Lower leg skin (tissue), 4 donors: Measurements from ENCODE around the gene IL27RA. TPM values are rescaled to one million over a fixed set of nuclear protein-coding genes. Genes with fewer than 3 reads are reported as not detected.

Experiments
- DNase-seq, 2 donors: peaks; one replicate each; pipeline ENCODE4 v3.0.0-alpha.2; 2019; ENCODE audit warnings: low spot score in 2 of 2
- H3K4me3 ChIP-seq: fragments of 200-600 bp; sonication (generic); 2 replicates; pipeline ENCODE4 v1.5.1; 2017; ENCODE audit warnings: mild to moderate bottlenecking, low read depth; ENCODE audit not compliant: poor library complexity, severe bottlenecking
- CTCF ChIP-seq, 3 donors: fragments of 450-650 bp; IDR thresholded peaks; one replicate each; pipeline ENCODE4 v1.5.1; 2016; ENCODE audit warnings: antibody characterized with exemption in 3 of 3, mild to moderate bottlenecking in 3 of 3, moderate library complexity in 2 of 3
- POLR2A ChIP-seq, 2 donors: fragments of 450-650 bp; IDR thresholded peaks; one replicate each; pipeline ENCODE4 v1.6.1; 2016 to 2017; ENCODE audit warnings: antibody characterized with exemption in 2 of 2, mild to moderate bottlenecking in 1 of 2, moderate library complexity in 1 of 2
- WGBS, 2 donors: methylation state at CpG; one replicate each; pipeline ENCODE4 v1.1.5; 2018; 5-methylcytosine and 5-hydroxymethylcytosine counted together
- intact Hi-C: fragments of 100-400 bp; cut with DNase I; formaldehyde crosslinking; loops from one replicate; pipeline ENCODE4 v1.15.0; 2023; ENCODE audit warnings: low total_unique reads
- total RNA-seq, 4 donors: library from RNA; depleted of rRNA; stranded (reverse); fragments of >200 nt; gene quantifications; one replicate each; pipeline ENCODE4 v1.1.0, GENCODE V29; 2016

Gene IL27RA
- total RNA-seq, 4 donors from 2014 or later, result 0.27 to 2.7 (median 2.0) TPM

GRCh38 chr19:13996928-13997630, 34.5 kb upstream of the IL27RA start:
- DNase-seq, result no peak
- no peak overlapping the region for H3K4me3 ChIP-seq
- WGBS, 2 donors, result 92 to 93% methylated on average over 22 of the region's 22 CpGs
- TF ChIP-seq CTCF (IDR thresholded peaks at IDR 0.05) (no peak), POLR2A (IDR thresholded peaks at IDR 0.05) (no peak)
- intact Hi-C loops, result no loop called here

- intact Hi-C loops, result no loop called here
- no peak overlapping the region for H3K4me3 ChIP-seq
- whole genome bisulfite sequencing, 2 donors, result 85 to 91% methylated on average over 4 to 6 of the region's 6 CpGs
- TF ChIP-seq CTCF (IDR thresholded peaks at IDR 0.05) (no peak), POLR2A (IDR thresholded peaks at IDR 0.05) (no peak)
- no peak for DNase-seq
Observed at GRCh38 chr19:13997631-13997962, 34.0 kb upstream of the IL27RA start.

GRCh38 chr19:13998426-13998825, 33.1 kb upstream of the IL27RA start:
- no peak overlapping the region for H3K4me3 ChIP-seq
- no peak for DNase-seq
- WGBS, 2 donors, result 85 to 94% methylated on average over 1 of the region's 1 CpG
- no peak for TF ChIP-seq CTCF (IDR thresholded peaks at IDR 0.05)
- intact Hi-C loops, result no loop called here

- intact Hi-C loops, result no loop called here
- WGBS, 2 donors, result 96% methylated on average over 3 of the region's 3 CpGs
- no peak for TF ChIP-seq CTCF (IDR thresholded peaks at IDR 0.05)
- no peak for TF ChIP-seq POLR2A (IDR thresholded peaks at IDR 0.05)
Observed at GRCh38 chr19:13999085-13999484, 32.5 kb upstream of the IL27RA start.

GRCh38 chr19:14000691-14001375, 30.7 kb upstream of the IL27RA start:
- TF ChIP-seq CTCF (IDR thresholded peaks at IDR 0.05), result no peak
- no peak for TF ChIP-seq POLR2A (IDR thresholded peaks at IDR 0.05)
- no peak overlapping the region for H3K4me3 ChIP-seq
- 54 to 62% methylated on average over 13 of the region's 13 CpGs for WGBS, 2 donors
- DNase-seq, result no peak
- intact Hi-C loops, result no loop called here

More at GRCh38 chr19:13999085-13999484, 32.5 kb upstream of the IL27RA start:
- DNase-seq, result no peak
- no peak overlapping the region for H3K4me3 ChIP-seq
